GM23338 (cell line): Measurements from ENCODE around the gene DNAJA3. TPM values are rescaled to one million over a fixed set of nuclear protein-coding genes. Genes with fewer than 3 reads are reported as not detected.

Experiments
- ATAC-seq: fragments of 200-7000 bp; cut with Tn5 transposase; 3 replicates; pipeline ENCODE4 v1.9.1; 2020
- DNase-seq: peaks from one replicate; pipeline ENCODE4 v3.0.0-alpha.2; 2015; ENCODE audit warnings: low spot score
- H2AFZ ChIP-seq: fragments of 200-600 bp; sonication (generic); 2 replicates; pipeline ENCODE4 v1.8.0; 2016; ENCODE audit warnings: antibody characterized with exemption, mild to moderate bottlenecking, moderate library complexity
- H3F3A ChIP-seq: fragments of 200-600 bp; sonication (generic); replicated peaks from 2 replicates; pipeline ENCODE4 v1.8.0; 2017; ENCODE audit warnings: antibody characterized with exemption, mixed run types, low read depth
- H3K27ac ChIP-seq: fragments of 200-600 bp; sonication (generic); 2 replicates; pipeline ENCODE4 v1.6.1; 2016; ENCODE audit warnings: low read depth
- H3K27me3 ChIP-seq: fragments of 200-600 bp; sonication (generic); 2 replicates; pipeline ENCODE4 v1.8.0; 2016; ENCODE audit warnings: mild to moderate bottlenecking, mixed run types, moderate library complexity; ENCODE audit not compliant: insufficient read depth
- H3K36me3 ChIP-seq: fragments of 200-600 bp; sonication (generic); 2 replicates; pipeline ENCODE4 v1.8.0; 2016; ENCODE audit warnings: mild to moderate bottlenecking; ENCODE audit not compliant: insufficient read depth
- H3K4me1 ChIP-seq: fragments of 200-600 bp; sonication (generic); 2 replicates; pipeline ENCODE4 v1.8.0; 2016; ENCODE audit warnings: mild to moderate bottlenecking, moderate library complexity; ENCODE audit not compliant: insufficient read depth
- H3K4me2 ChIP-seq: fragments of 200-600 bp; sonication (generic); 2 replicates; pipeline ENCODE4 v1.7.1; 2017; ENCODE audit warnings: mixed run types
- H3K4me3 ChIP-seq: fragments of 200-600 bp; sonication (generic); 2 replicates; pipeline ENCODE4 v1.6.1; 2016; ENCODE audit warnings: mixed run types
- H3K79me2 ChIP-seq: fragments of 200-600 bp; sonication (generic); replicated peaks from 2 replicates; pipeline ENCODE4 v1.8.0; 2017; ENCODE audit warnings: mild to moderate bottlenecking; ENCODE audit not compliant: insufficient read depth
- H3K9me2 ChIP-seq: fragments of 200-600 bp; sonication (generic); 2 replicates; pipeline ENCODE4 v1.8.0; 2017; ENCODE audit not compliant: insufficient read depth
- H4K20me1 ChIP-seq: fragments of 200-600 bp; sonication (generic); replicated peaks from 2 replicates; pipeline ENCODE4 v1.8.0; 2017; ENCODE audit warnings: mild to moderate bottlenecking; ENCODE audit not compliant: insufficient read depth
- H3K27ac Mint-ChIP-seq: 2 replicates; pipeline ENCODE4 v1.8.0; 2020; ENCODE audit warnings: inconsistent platforms, mild to moderate bottlenecking, moderate library complexity, mixed read lengths
- H3K27me3 Mint-ChIP-seq: 3 replicates; pipeline ENCODE4 v1.8.0; 2022; ENCODE audit warnings: low read depth, mild to moderate bottlenecking, moderate library complexity, mixed read lengths, inconsistent platforms; ENCODE audit not compliant: insufficient read depth, poor library complexity
- H3K36me3 Mint-ChIP-seq: 3 replicates; pipeline ENCODE4 v1.8.0; 2021; ENCODE audit warnings: low read depth, mild to moderate bottlenecking, inconsistent platforms, moderate library complexity, mixed read lengths
- H3K4me1 Mint-ChIP-seq: 3 replicates; pipeline ENCODE4 v1.8.0; 2020; ENCODE audit warnings: mild to moderate bottlenecking, inconsistent platforms, mixed read lengths
- H3K4me3 Mint-ChIP-seq: 3 replicates; pipeline ENCODE4 v1.8.0; 2021; ENCODE audit warnings: moderate library complexity, mild to moderate bottlenecking, inconsistent platforms, mixed read lengths
- H3K9me3 Mint-ChIP-seq: 3 replicates; pipeline ENCODE4 v1.8.0; 2020; ENCODE audit warnings: moderate library complexity, mild to moderate bottlenecking, inconsistent platforms, mixed read lengths
- polyA plus RNA-seq: library from polyadenylated mRNA; unstranded; fragments of >200 nt; fragmentation: Nextera tagmentation; extraction: Ambion mirVana; gene quantifications from 2 replicates; pipeline ENCODE4 v1.2.1, GENCODE V29; 2016
- total RNA-seq: library from RNA; depleted of rRNA; stranded (reverse); fragments of >200 nt; shearing (Covaris generic); gene quantifications from 2 replicates; pipeline ENCODE4 v1.2.3, GENCODE V29; 2014
- TF ChIP-seq, protein P1 (sequence below): fragments of 250-450 bp; sonication (Bioruptor Pico); IDR thresholded peaks from 2 replicates; pipeline ENCODE4 v1.5.0; 2020; ENCODE audit warnings: mild to moderate bottlenecking, moderate library complexity
- TF ChIP-seq, protein P2 (sequence below), 2 experiments: fragments of 200-600 bp in 1 of 2; sonication (generic) in 1 of 2; conservative IDR thresholded peaks; 2 replicates each; pipeline versions ENCODE4 v1.5.1 to v1.6.1; 2016 to 2017; ENCODE audit warnings: antibody characterized with exemption in 2 of 2, low read depth in 2 of 2, mild to moderate bottlenecking in 2 of 2, moderate library complexity in 1 of 2
- TF ChIP-seq, protein P3 (sequence below): IDR thresholded peaks from 2 replicates; pipeline ENCODE4 v1.6.1; 2016; ENCODE audit warnings: antibody characterized with exemption

Gene DNAJA3
- total and polyA plus RNA-seq, 2 experiments from 2014 or later: 56.3 to 75.5 TPM

DNA sequence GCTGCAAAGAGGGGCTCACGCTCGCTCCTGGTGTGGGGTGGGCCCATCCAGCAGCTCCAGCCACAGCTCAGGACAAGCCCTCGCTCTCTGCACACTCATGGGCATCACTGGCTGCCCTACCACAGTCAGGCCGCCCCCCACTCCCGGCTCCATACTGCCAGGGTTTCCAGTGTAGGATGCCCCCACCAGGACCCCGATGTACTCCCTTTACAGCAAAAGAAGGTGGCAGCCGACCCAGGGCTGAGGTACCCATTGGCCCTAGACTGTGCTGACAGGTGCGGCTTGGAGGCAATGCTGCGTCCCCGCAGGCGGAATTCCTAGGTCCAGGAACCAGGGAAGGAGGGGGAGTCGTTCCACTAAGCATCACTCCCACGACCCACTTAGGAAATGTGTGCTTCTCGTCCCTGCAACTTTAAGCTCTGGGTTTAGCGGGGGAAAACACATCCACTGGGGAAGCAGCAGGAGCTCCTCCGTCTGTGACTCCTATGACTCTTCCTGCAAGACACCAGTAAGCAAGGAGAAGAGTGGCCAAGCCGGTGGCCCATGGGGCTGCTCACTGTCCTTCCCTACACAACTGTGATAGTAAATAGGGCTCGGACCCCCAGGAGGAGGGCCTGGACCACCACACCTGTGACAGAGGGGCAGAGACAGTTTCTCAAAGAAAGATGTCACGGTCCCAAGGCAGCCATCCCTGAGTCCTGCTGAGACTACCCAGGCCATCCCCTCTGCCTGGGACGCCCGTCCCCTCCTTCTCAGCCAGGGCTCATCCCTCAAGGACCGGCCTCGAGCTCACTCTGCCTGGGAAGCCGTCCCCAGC, 22.3 kb upstream of the DNAJA3 start (continued):
- TF ChIP-seq, protein P1, sequence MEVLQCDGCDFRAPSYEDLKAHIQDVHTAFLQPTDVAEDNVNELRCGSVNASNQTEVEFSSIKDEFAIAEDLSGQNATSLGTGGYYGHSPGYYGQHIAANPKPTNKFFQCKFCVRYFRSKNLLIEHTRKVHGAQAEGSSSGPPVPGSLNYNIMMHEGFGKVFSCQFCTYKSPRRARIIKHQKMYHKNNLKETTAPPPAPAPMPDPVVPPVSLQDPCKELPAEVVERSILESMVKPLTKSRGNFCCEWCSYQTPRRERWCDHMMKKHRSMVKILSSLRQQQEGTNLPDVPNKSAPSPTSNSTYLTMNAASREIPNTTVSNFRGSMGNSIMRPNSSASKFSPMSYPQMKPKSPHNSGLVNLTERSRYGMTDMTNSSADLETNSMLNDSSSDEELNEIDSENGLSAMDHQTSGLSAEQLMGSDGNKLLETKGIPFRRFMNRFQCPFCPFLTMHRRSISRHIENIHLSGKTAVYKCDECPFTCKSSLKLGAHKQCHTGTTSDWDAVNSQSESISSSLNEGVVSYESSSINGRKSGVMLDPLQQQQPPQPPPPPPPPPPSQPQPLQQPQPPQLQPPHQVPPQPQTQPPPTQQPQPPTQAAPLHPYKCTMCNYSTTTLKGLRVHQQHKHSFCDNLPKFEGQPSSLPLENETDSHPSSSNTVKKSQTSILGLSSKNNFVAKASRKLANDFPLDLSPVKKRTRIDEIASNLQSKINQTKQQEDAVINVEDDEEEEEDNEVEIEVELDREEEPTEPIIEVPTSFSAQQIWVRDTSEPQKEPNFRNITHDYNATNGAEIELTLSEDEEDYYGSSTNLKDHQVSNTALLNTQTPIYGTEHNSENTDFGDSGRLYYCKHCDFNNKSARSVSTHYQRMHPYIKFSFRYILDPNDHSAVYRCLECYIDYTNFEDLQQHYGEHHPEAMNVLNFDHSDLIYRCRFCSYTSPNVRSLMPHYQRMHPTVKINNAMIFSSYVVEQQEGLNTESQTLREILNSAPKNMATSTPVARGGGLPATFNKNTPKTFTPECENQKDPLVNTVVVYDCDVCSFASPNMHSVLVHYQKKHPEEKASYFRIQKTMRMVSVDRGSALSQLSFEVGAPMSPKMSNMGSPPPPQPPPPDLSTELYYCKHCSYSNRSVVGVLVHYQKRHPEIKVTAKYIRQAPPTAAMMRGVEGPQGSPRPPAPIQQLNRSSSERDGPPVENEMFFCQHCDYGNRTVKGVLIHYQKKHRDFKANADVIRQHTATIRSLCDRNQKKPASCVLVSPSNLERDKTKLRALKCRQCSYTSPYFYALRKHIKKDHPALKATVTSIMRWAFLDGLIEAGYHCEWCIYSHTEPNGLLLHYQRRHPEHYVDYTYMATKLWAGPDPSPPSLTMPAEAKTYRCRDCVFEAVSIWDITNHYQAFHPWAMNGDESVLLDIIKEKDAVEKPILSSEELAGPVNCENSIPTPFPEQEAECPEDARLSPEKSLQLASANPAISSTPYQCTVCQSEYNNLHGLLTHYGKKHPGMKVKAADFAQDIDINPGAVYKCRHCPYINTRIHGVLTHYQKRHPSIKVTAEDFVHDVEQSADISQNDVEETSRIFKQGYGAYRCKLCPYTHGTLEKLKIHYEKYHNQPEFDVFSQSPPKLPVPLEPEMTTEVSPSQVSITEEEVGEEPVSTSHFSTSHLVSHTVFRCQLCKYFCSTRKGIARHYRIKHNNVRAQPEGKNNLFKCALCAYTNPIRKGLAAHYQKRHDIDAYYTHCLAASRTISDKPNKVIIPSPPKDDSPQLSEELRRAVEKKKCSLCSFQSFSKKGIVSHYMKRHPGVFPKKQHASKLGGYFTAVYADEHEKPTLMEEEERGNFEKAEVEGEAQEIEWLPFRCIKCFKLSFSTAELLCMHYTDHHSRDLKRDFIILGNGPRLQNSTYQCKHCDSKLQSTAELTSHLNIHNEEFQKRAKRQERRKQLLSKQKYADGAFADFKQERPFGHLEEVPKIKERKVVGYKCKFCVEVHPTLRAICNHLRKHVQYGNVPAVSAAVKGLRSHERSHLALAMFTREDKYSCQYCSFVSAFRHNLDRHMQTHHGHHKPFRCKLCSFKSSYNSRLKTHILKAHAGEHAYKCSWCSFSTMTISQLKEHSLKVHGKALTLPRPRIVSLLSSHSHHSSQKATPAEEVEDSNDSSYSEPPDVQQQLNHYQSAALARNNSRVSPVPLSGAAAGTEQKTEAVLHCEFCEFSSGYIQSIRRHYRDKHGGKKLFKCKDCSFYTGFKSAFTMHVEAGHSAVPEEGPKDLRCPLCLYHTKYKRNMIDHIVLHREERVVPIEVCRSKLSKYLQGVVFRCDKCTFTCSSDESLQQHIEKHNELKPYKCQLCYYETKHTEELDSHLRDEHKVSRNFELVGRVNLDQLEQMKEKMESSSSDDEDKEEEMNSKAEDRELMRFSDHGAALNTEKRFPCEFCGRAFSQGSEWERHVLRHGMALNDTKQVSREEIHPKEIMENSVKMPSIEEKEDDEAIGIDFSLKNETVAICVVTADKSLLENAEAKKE (CRISPR knock-in tag): no peak

DNA sequence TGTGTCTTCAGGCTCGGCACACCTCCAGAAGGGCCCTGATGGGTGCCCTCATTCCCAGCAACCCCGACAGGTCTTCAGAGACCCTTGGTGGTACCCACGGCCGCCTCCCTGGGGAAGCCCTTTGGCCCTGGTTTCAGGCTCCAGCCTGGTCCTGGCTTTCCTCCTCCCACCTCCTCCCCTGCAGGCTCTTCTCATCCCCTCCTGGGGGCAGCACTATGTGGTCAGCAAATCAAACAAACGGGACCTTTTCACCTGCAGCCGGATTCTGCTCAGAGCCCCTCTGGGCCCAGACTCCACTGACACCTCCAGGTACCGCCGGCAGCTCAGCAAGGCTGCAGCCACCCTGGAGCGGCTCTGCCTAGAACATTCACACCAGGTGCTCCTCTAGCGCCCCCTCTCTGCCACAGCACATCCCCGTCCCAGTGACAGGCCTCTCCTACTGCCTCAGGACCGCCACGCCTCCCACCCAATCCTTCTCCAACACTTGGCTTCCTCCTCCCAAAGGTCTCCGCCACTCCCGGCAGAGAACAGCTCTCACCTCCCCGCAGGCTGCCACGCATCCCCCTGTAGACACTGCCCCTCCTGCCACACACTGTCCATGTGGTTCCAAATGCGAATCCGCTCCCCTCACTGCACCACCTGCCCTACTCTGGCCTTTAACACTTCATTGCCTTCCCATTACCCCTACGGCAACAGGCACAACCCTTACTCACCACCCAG, 21.3 kb upstream of the DNAJA3 start:
- Histone ChIP-seq H3K4me2 (no peak overlapping the region), H2AFZ (no peak overlapping the region), H3K9me2 (no peaks in the 10 kb centered on the region), H3K4me3 (no peak overlapping the region), H4K20me1 (0 out of 2 replicates have a peak, but pooled peaks cover 2% of the 10 kb centered on the region), H3F3A (0 out of 2 replicates have a peak, but pooled peaks cover 5% of the 10 kb centered on the region), H3K27me3 (no peaks in the 10 kb centered on the region), H3K36me3 (no peaks in the 10 kb centered on the region), H3K4me1 (no peaks in the 10 kb centered on the region), H3K27ac (0 out of 2 replicates have a peak overlapping the region, but pooled peaks have one; percentile 66), H3K79me2 (no peaks in the 10 kb centered on the region)
- ATAC-seq (peak; percentile 85), DNase-seq (peak; percentile 96)
- Mint-ChIP-seq H3K36me3 (peaks cover 3% of the 10 kb centered on the region; the same call in 1 of the 3 replicates), H3K27ac (no peak overlapping the region), H3K4me1 (peaks cover 16% of the 10 kb centered on the region), H3K4me3 (no peak overlapping the region), H3K27me3 (peaks cover 10% of the 10 kb centered on the region), H3K9me3 (no peaks in the 10 kb centered on the region; the same call in 2 of the 3 replicates)
- TF ChIP-seq, protein P2, sequence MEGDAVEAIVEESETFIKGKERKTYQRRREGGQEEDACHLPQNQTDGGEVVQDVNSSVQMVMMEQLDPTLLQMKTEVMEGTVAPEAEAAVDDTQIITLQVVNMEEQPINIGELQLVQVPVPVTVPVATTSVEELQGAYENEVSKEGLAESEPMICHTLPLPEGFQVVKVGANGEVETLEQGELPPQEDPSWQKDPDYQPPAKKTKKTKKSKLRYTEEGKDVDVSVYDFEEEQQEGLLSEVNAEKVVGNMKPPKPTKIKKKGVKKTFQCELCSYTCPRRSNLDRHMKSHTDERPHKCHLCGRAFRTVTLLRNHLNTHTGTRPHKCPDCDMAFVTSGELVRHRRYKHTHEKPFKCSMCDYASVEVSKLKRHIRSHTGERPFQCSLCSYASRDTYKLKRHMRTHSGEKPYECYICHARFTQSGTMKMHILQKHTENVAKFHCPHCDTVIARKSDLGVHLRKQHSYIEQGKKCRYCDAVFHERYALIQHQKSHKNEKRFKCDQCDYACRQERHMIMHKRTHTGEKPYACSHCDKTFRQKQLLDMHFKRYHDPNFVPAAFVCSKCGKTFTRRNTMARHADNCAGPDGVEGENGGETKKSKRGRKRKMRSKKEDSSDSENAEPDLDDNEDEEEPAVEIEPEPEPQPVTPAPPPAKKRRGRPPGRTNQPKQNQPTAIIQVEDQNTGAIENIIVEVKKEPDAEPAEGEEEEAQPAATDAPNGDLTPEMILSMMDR (conservative IDR thresholded peaks at IDR 0.05; ENCODE audit: low read depth in 2 of 2): peak; percentile 88 to 90
- TF ChIP-seq, protein P3, sequence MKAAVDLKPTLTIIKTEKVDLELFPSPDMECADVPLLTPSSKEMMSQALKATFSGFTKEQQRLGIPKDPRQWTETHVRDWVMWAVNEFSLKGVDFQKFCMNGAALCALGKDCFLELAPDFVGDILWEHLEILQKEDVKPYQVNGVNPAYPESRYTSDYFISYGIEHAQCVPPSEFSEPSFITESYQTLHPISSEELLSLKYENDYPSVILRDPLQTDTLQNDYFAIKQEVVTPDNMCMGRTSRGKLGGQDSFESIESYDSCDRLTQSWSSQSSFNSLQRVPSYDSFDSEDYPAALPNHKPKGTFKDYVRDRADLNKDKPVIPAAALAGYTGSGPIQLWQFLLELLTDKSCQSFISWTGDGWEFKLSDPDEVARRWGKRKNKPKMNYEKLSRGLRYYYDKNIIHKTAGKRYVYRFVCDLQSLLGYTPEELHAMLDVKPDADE: no peak
